Activated CD4-positive, alpha-beta T cell treated with anti-CD3 and anti-CD28 coated beads, Interleukin-2, amount 50 U/mL, for 48 hours (primary cell): ENCODE measurements around the gene SLC7A9.
A peak's percentile ranks its signal among the peaks of the same experiment; 100 is the strongest.
"Not testable (repeated sequence)": the region's sequence is repeated elsewhere in the genome, so short reads cannot be mapped to it uniquely, and the experiment has no call there.

ENCODE experiments used
- DNase-seq, 2 experiments: peaks; one replicate each; pipeline ENCODE4 v3.0.0-alpha.2; 2020

SLC7A9 gene

DNA sequence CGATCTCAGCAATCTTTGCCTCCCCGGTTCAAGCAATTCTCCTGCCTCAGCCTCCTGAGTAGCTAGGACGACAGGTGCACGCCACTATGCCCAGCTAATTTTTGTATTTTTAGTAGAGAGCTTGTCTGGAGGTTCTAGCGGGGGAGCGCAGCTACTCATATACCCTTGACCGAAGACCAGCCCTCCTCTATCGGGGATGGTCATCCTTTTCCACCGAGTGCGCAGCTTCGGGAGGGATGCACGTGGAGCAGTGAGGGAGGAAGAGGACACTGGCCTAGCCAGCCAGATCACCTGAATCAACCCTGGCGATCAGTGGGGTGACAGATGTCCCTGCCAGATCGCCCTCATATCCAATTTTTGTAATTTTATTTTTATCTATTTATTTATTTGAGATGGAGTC, 6.8 kb downstream of the SLC7A9 start:
- DNase-seq = no peak

GRCh38 chr19:32862173-32862572, 7.4 kb downstream of the SLC7A9 start:
- no peak for DNase-seq

DNA sequence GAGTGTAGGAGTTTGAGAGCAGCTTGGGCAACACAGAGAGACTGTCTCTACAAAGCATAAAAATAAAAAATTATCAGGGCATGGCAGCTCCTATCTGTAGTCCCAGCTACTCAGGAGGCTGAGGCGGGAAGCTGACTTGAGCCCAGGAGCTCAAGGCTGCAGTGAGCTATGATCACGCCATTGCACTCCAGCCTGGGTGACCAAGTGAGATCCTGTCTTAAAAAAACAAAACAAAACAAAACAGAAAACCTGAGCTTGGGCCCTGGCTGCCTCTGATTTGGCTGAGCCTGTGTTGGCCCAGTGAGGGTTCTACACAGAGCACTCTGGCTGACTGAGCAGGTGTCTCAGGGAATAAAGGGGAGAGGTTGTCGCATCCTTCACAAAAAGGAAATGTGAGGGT, 8.0 kb downstream of the SLC7A9 start:
- DNase-seq = no peak

GRCh38 chr19:32859591-32859990, 10.0 kb downstream of the SLC7A9 start:
- no peak for DNase-seq

DNA sequence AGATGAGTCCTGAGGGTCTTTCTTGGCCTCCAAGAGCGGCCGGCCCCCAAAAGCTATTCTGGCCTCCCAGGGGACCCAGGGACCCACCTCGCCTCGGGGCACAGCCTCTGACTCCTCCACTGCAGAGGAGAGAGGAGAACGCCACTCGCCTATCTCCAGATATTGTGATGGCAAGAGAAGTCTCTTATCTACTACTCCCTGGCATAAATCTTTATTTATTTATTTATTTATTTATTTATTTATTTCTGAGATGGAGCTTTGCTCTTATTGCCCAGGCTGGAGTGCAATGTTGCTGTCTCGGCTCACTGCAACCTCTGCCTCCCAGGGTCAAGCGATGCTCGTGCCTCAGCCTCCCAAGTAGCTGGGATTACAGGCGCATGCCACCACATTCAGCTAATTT, 11.0 kb downstream of the SLC7A9 start:
- no peak for DNase-seq

DNA sequence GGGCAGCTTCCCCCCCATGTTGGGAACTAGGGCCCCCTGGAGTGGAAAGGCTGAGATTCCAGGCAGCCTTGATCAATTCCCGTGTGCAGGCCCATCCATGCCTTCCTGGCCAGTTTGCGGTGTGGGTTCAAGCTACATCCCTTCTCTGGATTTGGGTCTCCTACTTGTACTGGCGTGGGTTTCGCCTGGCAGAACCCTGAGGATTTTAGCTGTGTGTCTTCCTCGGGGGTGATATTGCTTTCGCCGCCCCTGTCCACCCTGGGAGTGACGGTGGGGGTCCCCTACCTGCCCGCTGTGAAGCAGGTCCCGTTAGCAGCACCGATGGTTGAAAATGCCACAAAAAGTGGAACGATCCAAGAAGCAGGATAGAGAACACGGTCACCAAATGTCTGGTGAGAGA, 11.4 kb downstream of the SLC7A9 start:
- DNase-seq = no peak

- no peak for DNase-seq
Measured at GRCh38 chr19:32857584-32857983, 12.0 kb downstream of the SLC7A9 start.

DNA sequence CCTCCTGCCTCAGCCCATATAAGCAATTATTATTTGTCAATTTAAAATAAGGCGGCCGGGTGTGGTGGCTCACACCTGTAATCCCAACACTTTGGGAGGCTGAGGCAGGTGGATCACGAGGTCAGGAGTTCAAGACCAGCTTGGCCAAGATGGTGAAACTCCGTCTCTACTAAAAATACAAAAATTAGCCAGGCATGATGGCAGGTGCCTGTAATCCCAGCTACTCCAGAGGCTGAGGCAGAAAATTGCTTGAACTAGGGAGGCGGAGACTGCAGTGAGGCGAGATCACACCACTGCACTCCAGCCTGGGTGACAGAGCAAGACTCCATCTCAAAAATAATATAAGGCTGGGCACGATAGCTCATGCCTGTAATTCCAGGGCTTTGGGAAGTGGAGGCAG, 12.7 kb downstream of the SLC7A9 start:
- not testable (repeated sequence) for DNase-seq

- DNase-seq = no peak
Measured at GRCh38 chr19:32852216-32852615, 17.4 kb downstream of the SLC7A9 start.

GRCh38 chr19:32848035-32848434, 21.5 kb downstream of the SLC7A9 start:
- not testable (repeated sequence) for DNase-seq

- no peak for DNase-seq
Measured at GRCh38 chr19:32843716-32844245, 25.8 kb downstream of the SLC7A9 start.

DNA sequence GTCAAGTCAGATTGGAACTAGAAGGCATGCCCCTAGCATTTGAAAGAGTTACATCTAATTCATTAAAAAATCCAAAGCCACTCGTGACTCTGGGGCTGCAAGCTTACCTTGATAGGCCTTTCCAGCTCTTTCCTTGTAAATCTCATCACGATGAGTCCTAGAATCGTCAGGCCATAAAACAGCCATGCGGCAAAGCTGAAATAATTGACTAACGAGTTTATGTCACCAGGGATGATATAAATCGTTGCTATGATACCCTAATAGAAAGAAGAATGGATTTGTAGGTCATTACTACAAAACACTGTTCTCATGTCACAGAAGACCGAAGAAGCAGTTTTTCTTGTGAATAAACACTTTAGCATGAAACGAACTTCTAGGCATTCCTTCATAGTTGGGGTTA, 27.5 kb downstream of the SLC7A9 start:
- no peak for DNase-seq

- DNase-seq = peak in 1 of 2 experiments; percentile 6
Measured at GRCh38 chr19:32837531-32837930, 32.0 kb downstream of the SLC7A9 start.

GRCh38 chr19:32833388-32833787, 36.2 kb downstream of the SLC7A9 start:
- DNase-seq = not testable (repeated sequence)

GRCh38 chr19:32832825-32833224, 36.7 kb downstream of the SLC7A9 start:
- DNase-seq = not testable (repeated sequence)

GRCh38 chr19:32832094-32832493, 37.5 kb downstream of the SLC7A9 start:
- DNase-seq = not testable (repeated sequence)

DNA sequence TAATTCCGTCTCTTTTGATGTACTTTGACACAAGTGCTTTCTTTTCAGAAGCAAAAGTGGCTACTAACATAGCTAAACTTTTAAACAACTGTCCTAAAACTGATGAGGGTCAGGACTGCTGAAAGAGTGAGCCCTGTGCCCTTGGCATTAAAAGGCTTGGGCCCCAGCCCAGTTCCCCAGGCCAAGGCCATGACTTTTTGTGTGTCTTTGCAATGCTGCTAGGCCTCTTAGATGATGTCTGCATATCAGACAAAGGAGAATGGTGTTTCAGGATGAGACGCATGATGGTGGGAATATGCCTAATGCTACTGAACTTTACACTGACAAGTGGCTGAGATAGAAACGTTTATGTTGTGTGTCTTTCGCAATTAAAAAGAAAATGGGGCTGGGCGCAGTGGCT, 38.0 kb downstream of the SLC7A9 start:
- DNase-seq = no peak

DNA sequence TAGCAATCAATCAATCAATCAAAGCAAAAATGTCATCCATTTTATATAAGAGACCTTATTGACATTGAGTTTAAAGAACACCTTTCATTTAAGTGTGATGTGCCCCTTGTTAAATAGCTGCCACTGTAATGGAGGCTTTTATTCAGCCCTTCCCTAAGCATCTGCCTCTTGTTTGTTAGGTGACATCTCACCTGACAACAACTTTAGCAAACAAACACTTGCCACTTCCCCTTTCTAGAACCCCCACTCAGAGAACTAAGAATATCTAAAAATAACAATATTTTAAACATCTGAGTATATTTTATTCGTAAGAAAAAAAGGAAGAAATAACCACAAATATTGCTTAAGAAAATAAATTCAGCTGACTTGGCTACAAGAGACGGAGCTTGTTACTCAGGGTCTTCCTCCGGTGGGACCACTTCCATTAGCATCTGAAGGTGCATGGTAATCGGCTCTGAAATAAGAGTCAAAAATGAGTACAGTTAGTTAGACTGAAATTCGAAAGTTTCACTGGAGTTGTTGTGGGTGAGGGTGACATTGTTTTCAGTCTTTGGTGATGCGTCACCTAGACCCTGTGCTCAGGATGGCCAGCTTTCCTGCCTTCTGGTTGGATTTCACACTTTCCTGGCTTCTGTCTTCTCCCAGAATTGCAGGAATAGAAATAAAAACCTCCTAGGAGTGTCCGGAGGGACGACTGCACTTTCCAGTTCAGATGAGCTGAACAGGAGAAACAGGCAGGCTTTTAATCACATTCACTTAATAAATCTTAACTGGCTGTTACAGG, 39.1 kb downstream of the SLC7A9 start:
- DNase-seq = no peak

DNA sequence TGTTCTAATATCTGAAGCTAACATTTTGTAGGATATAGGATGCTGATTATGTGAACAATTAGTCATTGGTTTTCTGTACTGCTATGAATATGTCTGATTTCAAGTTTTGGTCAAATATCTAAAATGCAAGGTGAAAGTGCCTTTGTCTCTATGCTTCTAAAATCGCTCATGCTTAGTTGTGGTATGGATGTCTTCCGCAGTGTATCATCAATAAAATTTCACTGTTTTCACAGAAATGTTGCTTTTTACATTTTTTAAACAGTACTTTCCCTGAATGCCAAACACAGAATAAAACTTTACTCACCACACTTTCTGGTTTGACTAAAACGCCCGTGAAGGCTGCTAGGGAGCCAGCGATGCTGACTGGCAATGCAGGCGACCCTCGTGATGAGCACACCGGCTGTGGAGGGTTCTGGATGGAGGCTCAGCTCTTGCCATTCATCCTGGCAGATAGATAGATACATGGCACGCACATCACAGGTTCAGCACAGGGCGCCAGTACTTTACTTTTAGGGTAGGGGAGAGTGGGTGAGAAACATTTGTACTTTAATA, 40.1 kb downstream of the SLC7A9 start:
- peak in 1 of 2 experiments; percentile 16 for DNase-seq

DNA sequence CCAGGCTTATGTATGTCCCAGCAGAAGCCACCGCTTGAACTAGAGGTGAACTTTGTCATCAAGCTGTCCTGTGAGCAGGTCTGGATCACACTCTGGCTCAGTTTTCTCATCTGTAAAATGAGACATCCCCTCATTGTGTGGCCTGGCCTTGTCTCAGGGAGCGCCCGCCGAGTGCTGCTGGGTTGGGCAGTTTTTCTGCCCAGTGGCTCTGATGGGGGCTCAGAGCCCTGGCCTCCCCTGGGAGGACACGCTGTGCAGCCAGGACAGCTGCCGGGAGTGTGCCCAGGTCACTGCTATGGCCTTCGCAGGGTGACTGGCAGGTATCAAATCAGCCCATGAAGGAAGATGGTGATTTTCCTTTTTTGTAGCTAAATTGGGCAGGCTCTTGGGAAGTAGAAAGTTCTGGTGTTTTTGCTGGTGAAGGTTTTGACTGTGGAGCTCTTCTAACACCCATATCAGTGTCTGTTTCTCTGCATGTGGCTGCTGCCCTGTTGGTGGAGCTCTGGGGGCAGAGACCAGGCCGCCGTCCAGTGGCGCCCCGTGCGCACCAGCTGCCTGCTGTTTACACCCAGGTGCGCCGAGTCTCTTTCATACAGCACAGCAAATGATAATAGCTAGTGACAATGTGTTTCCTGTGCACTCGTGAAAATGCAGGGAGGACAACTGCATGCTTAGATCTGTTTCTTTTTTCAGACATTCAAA, 40.8 kb downstream of the SLC7A9 start:
- DNase-seq = no peak

- DNase-seq = no peak
Measured at GRCh38 chr19:32828139-32828538, 41.4 kb downstream of the SLC7A9 start.

GRCh38 chr19:32824916-32825608, 44.5 kb downstream of the SLC7A9 start:
- no peak for DNase-seq

GRCh38 chr19:32824191-32824751, 45.3 kb downstream of the SLC7A9 start:
- DNase-seq = no peak
